NCI-H69 (cell line): ENCODE results near the gene CNEP1R1.
"Not testable (repeated sequence)": the region's sequence is repeated elsewhere in the genome, so short reads cannot be mapped to it uniquely, and the experiment has no call there.

Experiments
- DNase-seq: peaks from one replicate; lab custom pipeline; 2025; lab: John Stamatoyannopoulos, UW

The CNEP1R1 gene, protein sequence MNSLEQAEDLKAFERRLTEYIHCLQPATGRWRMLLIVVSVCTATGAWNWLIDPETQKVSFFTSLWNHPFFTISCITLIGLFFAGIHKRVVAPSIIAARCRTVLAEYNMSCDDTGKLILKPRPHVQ

DNA sequence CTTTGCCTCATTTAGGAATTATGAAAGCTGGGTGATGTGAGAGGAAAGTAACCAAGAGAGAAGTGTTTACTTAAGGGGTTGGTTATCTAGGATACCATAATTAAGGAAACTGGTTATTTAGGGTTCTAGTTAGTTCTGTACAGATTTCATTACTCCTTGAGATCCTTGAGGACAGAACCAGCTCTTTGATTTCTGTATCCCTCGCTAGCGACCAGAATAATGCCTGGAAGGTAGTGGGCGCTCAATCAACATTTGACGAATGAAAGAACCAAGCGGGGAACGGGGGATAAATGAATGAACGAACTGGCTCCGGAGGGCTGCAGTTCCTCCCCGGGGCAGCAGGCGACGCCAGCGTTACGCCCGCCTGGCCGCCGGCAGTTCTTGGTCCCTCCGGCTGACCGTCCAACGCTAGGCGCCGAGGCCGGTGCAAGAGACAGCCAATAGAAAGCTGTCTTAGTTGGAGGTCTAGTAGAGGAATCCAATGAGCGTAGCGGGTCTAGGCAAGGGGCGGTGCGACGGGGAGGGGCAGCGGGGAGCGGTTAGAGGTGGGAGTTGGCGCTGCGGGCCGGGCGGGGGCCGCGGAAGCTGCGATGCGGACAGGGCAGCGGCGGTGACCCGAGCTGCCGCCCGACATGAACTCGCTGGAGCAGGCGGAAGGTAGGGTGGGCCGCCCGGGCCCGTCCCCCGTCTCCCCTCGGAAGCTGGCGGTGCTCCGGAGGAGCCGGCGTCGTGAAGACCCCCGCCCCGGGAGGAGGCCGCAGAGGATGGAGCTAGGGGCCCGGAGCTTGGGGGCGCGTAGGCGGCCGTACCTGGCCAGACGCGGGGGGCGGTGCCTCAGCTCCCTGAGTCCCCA, at the start of gene CNEP1R1:
CNEP1R1 (plus strand) TSS at position 542 of the 853 bp plus-strand sequence; CDS start at position 633, 91 bp downstream.
- peak; percentile 95 for DNase-seq

DNA sequence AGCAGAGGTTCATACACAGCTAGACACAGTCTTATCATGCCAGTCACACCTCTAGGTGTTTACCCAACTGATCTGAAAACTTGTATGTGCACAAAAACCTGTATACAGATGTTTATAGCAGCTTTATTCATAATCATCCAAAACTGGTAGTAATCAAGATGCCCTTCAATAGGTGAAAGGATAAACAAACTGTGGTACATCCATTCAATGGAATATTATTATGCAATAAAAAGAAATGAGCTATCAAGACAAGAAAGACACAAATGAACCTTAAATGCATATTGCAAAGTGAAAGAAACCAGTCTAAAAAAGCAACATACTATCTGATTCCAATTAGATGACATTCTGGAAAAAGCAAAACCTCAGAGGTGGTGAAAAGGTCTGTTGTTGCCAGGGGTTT, 47.6 kb upstream of the CNEP1R1 start:
- DNase-seq: no peak

DNA sequence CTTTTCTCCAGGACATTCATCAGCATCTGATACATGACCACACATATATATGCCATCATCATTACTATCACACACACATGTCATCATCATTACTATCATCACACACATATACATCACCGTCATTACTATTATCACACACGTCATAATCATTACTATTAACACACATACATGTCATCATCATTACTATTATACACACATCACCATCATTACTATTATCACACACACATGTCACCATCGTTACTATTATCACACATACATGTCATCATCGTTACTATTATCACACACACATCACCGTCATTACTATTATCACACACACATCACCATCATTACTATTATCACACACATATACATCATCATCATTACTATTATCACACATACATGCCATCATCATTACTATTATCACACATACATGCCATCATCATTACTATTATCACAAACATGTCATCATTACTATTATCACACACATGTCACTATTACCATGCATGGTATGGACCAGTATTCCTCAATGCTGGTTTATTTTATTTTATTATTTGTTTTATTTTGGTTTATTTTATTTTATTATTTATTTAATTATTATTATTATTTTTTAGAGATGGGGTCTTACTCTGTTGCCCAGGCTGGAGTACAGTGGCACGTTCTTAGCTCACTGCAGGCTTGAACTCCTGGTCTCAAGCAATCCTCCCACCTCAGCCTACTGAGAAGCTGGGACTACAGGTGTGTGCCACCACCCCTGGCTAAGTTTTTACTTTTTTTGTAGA, 46.3 kb upstream of the CNEP1R1 start:
- DNase-seq: no peak

DNA sequence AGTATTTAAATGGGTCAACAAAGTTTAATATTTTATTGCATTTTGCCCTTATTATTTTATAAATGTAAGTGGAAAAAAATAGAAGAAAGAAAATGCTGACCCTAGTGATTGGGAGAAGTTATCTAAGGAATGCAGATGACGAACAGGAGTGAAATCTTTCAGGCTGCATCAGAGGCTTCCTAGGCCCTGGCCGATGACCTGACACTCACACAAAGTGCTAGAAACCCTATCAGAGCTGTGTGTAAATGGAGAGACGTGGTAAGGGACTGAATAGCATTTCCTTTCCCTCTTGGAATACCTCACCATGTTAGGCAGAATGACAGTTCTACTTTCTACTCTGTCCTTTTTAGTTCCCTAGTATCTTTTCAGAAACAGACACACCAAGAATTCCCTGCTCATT, 44.9 kb upstream of the CNEP1R1 start:
- DNase-seq: no peak

DNA sequence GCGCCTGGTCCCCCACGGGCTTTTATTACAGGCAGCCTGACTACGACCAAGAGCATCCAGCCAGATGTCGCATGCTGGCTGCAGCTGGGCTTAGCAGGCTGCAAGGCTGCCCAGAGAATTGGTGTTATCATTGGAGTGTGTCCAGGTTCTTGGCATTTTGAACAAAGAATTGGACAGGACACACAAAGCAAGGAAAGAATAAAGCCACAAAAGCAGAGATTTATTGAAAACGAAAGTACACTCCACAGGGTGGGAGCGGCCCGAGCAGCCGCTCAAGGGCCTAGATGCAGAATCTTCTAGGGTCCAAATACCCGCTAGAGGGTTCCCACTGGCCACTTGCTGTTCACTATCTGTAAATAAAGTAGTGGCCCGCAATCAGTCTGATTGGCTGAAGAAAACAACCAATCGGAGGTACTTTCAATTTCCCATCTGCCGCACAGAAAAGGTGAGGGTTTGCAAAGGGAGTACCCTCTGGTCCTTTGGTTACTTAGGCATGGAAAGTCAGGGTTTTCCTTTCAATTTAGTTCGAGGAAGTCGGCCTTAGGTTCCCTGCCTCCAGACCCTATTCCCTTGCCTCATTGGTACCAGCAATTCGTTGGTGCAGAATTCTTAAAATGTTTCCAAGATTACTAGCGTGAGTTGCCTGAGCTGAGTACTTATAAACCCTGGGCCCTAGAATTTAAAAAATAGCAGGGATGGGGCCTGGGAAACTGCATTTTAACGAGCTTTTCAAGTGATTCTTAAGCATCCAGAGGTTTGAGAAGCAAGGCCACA, 38.5 kb upstream of the CNEP1R1 start:
- peak; percentile 26 for DNase-seq

DNA sequence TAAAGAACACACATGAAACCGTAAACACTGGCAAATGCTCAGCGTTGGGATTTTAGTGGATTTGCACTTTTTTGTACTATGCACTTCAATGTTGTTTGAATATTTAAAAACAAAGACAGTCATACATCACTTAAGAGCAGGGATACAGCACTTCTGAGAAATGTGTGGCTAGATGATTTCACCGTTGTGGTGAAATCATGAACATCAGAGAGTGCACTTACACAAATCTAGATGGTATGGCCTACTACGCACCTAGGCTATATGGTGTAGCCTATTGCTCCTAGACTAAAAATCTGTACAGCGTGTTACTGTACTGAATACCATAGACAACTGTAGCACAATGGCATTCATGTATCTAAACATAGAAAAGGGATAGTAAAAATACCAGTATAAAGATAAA, 37.6 kb upstream of the CNEP1R1 start:
- no peak for DNase-seq

DNA sequence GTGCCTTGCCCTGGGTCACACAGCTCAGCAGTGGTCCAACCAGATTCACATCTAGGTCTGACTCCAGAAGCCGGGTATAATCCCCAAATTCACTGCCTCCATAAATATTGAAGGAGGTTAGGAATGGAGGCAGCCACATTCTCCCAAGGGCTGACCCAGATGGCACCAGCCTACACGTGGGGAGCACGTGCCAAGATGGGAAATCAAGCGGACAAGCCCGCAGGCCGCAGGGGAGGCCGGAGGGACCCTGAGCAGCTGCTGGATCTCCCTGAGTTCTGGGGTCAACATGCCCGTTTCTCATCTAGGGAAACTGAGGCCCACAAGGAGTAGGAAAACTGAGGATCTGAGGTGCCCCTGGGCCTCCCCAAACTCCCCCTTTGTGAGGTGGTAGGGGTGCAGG, 32.2 kb upstream of the CNEP1R1 start:
- DNase-seq: no peak

DNA sequence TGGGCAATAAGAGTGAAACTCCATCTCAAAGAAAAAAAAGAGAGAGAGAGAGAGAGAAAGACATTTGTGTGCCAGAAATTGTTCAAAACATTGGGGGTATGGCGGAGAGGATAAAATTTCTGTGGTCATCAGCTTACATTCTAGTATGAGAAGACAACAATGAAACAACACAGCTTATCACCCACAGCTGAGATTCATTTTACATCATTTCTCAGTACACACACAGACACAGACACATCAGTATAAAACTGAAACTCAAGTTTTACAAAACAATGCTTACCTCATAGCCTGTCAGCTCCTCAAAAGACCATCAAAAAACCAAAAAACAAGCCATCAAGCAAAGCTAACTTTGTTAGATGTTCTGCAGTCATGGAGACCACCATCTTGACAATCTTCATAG, 31.4 kb upstream of the CNEP1R1 start:
- DNase-seq: no peak

DNA sequence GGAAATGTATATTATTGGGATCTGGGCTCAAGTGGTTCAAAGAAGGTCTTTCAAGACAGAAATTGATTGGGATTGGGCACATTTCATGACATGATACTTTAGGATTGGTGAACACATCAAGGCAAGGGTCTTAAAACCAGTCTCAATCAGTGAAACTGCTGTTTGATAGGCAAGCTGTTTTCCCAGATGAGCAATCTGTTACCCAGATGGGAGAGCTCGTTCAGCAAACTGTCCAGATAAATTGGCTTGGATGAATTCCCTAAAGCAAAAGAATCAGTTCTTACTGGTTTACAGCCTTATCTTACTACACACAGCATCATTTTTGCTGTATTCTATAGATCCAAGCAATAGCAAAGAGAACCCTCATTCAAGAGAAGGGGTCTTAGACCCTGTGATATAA, 31.0 kb upstream of the CNEP1R1 start:
- no peak for DNase-seq

DNA sequence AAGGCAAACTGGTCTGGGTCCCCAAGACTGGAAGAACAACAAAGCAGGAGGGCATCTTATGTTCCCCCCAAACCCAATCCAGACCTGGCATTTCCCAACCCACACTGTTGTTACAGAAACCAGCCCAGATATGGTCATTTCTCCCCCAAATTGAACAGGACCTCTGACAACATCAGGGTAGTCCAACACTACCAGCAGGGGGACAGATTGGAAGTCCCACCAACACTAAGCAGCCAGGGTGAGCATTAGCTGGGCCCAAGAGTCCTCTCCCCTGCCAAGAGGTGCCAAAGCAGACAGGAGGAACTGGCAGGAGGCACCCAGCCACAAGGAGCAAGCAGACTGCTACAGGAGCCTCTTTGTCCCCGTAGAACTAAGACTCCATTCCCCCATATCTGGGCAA, 29.3 kb upstream of the CNEP1R1 start:
- no peak for DNase-seq

DNA sequence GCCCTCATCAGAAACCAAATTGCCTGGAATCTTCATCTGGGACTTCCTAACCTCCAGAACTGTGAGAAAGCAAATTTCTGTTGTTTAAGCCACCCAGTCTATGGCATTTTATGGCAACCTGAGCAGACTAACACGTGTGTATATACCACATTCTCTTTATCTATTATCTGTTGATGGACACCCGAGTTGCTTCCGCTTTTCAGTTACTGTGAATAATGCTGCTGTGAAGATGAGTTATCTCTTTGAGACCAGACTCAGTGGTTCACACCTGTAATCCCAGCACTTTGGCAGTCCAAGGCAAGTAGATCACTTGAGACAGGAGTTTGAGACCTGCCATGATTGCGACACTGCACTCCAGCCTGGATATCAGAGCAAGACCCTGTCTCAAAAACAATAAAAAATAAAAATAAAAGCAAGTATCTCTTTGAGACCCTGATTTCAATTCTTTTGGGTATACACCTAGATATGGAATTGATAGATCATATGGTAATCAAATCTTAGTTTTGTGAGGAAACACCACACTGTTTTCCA, 27.2 kb upstream of the CNEP1R1 start:
- no peak for DNase-seq

DNA sequence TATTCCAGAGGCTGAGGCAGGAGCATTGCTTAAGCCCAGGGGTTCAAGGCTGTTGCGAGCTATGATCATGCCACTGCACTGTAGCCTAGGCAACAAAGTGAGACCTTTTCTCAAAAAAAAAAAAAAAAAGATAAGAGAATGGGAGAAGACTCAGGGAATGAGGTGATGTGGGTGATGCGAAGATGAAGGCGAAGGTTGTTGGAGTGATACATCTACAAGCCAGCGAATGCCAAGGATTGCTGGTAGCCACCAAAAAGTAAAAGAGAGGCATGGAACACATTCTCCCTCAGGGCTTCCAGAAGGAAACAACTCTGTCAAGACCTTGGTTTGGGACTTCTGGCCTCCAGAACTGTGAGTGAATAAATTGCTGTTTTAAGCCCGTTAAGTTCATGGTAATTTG, 26.0 kb upstream of the CNEP1R1 start:
- DNase-seq: no peak

DNA sequence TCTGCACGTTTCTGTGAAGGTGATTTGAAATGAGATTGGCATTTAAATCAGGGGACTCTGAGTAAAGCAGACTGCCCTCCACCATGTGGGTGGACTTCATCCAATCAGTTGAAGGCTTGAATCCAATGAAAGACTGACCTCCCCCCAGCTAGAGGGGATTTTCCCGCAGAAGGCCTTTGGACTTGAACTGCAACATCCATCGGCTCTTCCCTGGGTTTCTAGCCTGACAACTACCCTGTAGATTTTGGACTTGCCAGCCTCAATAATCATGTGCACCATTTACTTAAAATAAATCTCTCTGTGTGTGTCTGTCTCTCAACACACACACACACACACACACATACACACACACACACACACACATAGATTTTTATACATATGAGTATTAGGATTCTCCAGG, 23.9 kb upstream of the CNEP1R1 start:
- DNase-seq: no peak

DNA sequence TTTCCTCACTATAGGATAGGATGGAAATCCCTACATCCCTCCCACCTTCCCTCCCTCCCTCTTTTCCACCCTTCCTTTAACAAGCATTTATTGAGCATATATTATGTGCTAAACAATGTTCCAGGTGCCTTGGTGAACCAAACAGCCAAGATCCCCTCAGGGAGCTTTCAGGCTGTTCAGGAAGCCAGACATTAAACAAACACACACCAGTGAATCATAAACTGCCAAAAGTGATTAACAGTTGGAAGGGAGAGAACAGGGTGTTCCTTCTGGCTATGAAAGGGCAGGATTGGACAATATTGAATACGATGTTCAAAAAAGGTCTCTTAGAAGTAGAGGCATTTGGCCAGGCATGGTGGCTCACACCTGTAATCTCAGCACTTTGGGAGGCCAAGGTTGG, 22.8 kb upstream of the CNEP1R1 start:
- DNase-seq: peak; percentile 4

DNA sequence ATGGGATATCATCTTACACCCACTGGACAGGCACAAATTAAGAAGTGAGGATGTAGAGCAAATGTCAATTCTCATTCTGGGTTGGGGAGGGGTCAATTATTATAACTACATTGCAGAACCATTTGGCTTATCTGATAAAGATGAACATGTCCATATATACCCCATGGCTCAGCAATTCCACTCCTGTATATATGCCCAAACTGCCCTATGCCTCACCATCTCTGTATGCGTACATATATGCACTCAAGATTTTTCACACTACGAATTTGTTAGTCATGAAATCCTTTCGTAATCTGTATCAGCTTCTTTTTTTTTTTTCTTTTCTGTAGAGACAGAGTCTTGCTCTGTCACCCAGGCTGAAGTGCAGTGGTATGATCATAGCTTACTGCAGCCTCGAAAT, 20.8 kb upstream of the CNEP1R1 start:
- DNase-seq: no peak

DNA sequence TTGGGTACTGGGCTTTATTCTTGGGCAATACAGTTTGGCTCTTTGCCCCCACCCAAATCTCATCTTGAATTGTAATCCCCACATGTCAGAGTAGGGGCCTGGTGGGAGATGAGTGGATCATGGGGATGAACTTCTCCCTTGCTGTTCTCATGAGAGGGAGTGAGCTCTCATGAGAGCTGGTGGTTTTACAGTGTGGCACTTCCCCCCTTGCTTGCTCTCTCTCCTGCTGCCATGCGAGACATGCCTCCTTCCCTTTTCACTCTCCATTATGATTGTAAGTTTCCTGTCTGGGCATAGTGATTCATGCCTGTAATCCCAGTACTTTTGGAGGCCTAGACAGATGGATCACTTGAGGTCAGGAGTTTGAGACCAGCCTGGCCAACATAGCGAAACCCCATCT, 18.1 kb upstream of the CNEP1R1 start:
- DNase-seq: no peak

DNA sequence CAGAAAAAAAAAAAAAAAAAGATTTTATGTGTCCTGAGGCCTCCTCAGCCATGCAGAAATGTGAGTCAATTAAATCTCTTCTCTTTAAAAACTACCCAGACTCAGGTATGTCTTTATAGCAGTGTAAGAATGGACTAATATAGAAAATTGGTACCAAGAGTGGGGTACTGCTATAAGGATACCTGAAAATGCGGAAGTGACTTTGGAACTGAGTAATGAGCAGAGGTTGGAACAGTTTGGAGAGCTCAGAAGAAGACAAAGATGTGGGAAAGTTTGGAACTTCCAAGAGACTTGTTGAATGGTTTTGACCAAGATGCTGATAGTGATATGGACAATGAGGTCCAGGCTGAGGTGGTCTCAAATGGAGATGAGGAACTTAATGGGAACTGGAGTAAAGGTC, 17.3 kb upstream of the CNEP1R1 start:
- DNase-seq: no peak

DNA sequence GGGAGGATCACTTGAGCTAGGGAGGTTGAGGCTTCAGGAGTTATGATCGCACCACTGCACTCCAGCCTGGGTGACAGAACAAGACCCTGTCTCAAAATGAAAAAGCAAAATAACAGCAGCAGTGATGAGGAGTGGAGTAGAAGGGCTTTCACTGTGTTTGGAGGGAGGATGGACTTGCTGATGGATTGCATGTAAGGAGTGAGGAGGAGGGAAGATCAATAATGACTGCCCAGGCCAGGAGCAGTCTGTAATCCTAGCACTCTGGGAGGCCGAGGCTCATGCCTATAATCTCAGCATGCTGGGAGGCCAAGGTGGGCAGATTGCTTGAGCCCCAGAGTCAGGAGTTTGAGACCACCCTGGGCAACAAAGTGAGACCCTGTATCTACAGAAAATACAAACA, 14.8 kb upstream of the CNEP1R1 start:
- no peak for DNase-seq

DNA sequence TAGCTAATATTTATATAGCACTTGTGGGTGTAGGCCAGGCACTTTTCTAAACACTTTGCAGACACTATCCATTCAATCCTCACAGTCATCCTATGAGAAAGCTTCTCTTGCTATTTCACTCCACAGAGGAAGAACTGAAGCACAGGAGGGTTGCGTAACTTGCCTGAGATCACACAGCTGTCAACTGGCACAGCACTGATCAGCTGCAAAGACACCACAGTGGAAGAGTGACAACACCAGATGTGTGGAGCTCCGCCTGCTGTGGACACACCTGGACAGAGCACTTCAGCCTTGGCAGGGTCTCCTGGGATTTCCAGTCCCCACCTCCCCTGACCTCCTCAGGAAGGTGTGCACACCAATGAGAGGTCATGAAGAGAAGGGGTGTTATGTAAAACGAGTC, 13.3 kb upstream of the CNEP1R1 start:
- peak; percentile 2 for DNase-seq

DNA sequence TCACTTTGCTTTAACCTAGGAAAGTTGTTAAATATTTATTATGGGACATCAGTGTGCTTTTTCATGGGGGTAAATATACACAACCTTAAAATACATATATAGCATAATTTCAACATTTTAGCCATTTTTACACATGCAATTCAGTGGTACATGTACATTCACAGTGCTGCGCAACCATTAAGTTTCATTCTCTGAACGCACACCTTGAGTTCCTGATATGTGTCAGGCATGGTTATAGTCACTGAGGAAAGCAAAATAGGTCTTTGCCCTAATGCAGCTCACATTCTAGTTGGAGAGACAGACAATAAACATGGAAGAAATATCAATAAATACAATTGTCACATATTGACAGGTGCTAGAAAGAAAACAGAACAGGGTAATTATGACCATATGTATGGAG, 12.8 kb upstream of the CNEP1R1 start:
- DNase-seq: no peak

DNA sequence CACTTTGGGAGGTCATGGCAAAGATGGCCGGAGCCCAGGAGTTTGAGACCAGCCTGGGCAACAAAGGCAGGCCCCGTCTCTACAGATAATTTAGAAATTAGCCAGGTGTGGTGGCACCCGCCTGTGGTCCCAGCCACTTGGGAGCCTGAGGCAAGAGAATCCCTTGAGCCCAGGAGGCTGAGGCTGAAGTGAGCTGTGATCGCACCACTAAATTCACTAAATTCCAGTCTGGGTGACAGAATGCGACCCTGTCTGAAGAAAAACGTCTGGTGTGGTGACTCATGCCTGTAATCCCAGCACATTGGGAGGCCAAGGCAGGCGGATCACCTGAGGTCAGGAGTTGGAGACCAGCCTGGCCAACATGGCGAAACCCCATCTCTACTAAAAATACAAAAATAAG, 10.8 kb upstream of the CNEP1R1 start:
- not testable (repeated sequence) for DNase-seq

DNA sequence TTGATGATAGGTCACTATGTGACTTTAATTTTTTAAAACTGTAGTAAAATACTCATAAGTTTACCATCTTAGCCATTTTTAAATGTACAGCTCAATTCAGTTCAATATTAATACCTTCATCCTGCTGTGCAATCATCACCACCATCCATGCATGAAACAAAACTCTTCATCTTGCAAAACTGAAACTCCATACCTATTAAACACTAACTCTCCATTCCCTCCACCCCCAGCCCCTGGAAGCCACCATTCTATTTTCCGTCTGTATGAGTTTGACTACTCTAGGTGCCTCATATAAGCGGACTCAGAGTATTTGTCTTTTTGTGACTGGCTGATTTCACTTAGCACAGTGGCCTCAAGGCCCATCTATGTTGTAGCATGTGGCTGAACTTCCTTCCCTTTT, 9.4 kb upstream of the CNEP1R1 start:
- no peak for DNase-seq
